GM18867 (cell line): ENCODE results near the gene ADCY2.

ENCODE experiments used
- ATAC-seq: cut with Tn5 transposase; IDR thresholded peaks from one replicate; pipeline ENCODE4 v1.9.1; 2021; ENCODE audit warnings: mild to moderate bottlenecking, moderate library complexity; ENCODE audit not compliant: unreplicated experiment

Gene ADCY2

DNA sequence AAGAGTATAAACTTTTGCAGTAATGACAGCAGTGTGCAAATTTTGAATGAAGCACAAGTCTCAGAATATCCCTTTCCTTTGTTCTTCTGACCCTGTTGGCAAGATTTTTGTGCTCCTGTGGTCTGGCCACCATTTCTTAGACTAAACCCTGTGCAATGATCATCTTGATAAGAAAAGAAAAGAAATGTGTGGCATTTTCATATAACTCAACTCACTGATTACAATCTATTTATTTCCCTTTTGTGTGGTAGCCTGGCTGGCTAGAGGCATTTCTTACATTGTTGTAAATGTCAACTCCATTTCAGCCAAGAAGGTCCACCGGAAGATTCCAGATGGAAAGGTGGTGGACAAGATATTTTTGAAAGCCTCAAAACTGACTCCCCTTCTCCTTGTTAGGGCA lies 41.9 kb downstream of the ADCY2 start:
- ATAC-seq = no peak

DNA sequence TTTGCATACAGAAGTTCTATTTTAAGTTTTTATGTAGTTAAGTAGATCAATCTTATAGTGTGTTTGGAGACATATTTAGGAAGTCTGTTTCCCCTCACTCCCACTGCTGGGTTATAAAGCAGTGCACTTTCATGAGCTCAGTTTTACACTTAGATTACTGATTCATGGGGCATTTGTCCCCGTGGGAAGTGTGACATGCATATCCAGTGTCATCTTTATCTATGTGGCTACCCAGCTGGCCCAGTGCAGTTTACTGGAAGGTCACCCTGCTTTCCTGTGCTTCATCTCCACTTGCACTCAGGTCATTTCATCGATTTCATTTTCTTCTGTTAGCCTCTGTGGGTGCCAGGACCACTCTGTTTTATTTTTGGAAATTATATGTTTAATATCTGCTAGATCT lies 49.1 kb downstream of the ADCY2 start:
- ATAC-seq = no peak

DNA sequence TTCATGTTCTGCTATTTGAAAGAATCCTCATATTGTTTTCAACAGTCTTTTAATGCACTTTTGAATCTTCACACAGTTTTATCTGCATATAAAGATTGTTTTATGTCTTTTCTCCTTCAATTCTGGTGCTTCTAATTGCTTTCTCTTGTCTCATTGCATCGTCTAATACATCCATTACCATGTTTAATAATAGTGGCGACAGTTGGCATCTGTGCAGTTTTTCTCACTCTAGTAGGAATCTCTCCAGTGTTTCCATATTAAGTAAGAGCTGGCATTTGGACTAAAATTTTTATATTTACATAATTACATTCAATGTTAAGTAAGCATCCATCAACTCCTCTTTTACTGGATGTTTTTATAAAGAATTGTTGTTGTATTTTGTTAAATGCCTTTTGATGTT lies 49.9 kb downstream of the ADCY2 start:
- ATAC-seq = no peak

DNA sequence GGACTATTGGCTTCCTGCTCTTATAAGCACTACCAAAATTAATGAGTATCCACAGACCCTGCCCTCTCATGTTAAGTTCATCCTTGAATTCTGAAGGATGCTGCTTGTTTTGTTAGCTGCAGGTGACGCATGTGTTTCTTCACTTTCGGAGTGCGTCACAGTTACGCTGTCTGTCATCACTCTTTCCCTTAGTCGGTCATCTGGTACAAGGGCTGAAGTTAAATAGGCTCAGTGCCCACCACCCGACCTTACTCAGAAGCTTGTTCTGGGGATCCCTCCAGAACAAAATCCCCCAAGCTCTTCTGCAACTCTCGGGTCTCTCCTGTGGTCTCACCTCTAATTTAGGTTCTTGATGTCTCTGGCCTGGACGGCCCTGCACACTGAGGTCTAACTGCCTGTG lies 51.0 kb downstream of the ADCY2 start:
- no peak for ATAC-seq

DNA sequence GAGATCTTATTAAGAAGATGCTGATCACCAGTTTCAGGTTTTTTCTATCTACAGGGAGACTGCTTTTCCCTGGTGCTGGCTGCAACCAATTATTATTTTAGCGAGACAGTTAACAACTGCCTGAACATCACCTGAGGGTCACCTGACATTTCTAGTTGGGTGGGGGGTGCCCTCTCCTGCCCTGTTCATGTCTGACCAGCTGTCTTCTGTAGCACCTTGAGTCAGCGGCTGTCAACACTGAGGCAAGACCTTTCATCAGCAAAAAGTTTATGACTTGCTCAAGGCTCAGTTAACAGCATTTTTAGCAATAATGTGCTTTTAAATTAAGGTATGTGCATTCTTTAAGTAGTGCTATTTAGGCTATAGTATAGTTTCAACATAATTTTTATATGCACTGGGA lies 58.0 kb downstream of the ADCY2 start:
- ATAC-seq = no peak

DNA sequence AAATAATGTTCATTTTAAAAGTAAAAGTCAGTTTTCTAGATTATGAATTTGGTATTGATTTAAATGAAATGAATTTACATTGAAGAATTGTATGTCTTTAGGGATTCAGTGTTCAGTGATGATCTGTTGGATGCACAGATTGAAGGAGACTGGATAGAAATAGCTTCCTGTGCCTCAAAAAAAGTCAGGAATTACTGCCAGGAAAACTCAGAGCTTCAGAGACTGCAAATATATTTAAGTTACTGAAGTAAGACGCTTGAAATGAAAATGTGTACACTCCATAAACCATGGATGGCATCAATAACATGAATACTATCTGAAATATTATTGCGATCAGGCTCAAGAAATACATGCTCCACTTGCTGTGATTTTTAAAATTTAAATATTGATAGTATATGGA lies 60.3 kb downstream of the ADCY2 start:
- ATAC-seq = no peak

DNA sequence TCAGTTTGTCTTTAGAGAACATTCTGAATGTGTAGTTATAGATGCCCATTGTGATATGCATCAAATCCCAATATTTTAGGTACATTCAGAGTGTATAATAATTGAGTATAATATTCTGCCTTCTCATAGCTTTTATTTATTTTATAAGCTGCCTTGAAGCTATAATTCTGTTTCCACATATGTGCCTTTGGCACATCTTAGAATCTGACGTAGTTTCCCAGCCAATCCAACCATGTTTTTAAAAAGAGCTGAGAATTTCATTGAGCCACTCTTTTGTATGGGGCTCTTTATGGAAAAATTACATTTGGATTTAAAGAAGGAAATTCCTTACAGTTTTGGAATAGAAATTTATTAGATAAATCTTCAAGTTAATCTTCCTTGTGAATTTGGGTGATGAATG lies 65.4 kb downstream of the ADCY2 start:
- ATAC-seq = no peak

DNA sequence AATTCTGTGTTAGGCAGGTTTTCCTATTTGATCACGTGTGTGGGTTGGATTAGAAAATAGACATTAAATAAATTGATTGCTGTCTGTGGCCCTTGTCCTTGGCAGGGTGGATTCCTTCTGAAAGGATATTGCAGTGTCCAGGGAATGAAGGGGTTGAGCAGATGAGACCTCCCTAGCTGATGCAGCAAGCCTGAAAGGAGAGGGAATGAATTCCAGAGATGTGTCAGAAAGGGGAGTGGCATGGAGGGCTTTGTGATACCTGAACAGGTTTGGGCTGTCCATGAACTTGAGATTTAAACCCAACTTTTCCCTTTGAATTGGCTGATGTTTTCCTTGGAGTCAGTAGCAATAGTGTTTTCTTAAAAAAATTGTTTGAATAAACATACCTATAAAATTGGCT lies 66.8 kb downstream of the ADCY2 start:
- no peak for ATAC-seq

DNA sequence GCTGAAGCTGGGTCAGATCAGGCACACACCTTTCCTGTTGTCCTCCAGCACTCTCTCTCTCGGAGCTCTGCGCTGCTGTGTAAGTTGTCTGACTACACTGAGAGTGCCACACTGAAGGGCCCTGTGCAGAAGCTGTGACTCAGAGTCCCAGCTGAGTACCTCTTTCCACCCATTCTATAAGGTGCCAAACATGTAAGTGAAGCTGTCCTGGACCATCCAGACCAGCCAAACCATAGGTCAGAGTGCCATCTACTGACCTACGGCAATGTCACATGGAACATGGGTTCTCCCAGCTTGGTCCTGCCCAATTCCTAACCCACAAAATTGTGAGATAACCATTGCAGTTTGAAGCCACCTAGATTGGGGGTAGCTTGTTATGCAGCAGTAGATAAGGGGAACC lies 68.2 kb downstream of the ADCY2 start:
- ATAC-seq = no peak

DNA sequence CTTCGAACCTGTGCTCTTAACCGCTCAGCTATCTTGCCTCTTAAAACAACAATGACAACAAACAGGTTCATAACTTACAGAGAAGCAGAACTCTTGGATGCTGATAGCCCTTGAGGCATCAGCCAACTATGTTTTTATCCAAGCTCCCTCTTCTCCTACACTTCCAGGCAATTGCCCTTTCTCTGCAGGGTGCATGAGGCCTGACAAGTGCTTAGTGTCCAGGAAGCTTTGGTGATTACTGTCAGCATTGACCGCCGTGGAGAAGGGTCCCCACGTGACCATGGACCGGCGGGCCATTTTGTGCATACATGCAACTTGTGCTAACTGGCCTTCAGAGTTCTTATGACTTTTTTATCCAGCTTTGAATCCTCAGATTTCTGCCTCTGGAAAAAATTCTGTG lies 71.2 kb downstream of the ADCY2 start:
- no peak for ATAC-seq

DNA sequence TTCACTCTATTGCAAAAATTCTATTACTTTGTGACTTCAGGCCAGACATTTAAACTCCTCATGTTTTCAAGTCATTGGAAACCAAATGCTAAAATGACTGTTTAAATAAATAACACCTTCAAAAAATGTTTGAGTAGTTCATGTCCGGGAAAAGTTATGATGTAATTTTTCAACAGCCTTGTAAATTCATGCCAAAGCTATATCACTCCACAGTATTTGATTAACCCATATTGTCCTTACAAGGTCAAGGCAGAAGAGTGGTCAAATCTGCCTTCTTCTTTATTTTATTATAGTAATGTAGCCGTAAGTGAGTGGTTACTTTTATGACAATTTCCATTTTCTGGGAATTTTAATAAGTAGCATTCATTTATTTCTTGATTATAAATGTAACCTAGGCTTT lies 72.8 kb downstream of the ADCY2 start:
- no peak for ATAC-seq

DNA sequence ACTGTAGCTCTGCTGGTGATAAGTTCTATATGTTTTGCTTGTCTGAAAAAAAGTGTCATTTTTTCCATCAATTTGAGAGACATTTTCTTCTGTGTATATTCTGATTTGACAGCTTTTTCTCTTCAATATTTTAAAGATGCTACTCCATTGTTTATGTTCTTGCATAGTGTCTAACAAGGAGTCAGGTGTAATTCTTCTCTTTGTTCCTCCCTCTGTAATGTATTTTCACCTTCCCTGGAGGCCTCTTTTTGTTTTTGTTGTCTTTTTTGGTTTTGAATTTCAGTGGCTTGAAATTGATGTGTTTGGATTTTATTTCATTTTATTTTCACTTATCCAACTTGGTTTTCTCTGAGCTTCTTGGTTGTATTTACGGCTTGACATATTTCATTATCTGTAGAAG lies 75.8 kb downstream of the ADCY2 start:
- ATAC-seq = no peak

DNA sequence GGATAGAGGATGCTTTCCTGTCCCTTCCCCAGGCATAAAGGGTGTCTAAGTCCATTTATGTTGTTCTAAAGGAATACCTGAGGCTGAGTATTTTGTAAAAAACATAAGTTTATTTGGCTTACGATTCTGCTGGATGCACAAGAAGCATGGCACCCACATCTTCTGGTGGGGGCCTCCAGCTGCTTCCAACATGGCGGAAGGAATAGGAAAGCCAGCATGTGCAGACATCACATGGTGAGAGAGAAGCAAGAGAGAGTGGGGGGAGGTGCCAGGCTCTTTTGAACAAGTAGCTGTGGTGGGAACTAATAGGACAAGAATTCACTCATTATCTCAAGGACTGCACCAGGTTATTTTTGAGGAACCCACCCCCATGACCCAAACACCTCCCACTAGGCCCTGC lies 77.2 kb downstream of the ADCY2 start:
- ATAC-seq = no peak

DNA sequence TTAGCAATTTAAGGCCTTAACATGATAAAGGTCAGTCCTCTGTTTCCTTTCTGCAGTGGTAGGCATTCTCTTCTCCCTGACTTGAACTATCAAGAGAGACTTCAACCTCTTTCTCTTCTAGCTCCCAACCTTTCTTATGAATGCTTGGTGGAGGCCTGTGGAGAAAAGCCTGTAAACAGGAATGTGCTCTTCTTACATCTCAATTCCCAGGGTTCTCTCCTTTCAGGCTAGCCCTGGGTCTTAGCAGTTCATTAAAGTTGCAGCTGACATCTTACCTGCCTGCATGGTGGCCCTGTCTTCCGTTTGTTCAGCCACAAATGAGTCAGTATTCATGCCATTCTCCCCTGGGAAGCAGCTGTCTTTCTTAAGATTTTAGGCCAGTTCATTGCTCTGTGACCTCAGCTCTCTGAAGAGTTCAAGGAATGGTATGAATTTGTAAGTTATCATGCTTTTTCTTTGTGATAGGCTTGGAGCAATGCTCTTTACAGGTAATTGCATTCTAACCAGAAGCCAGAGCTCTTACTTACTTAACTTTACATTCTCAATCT lies 77.8 kb downstream of the ADCY2 start:
- ATAC-seq = no peak

DNA sequence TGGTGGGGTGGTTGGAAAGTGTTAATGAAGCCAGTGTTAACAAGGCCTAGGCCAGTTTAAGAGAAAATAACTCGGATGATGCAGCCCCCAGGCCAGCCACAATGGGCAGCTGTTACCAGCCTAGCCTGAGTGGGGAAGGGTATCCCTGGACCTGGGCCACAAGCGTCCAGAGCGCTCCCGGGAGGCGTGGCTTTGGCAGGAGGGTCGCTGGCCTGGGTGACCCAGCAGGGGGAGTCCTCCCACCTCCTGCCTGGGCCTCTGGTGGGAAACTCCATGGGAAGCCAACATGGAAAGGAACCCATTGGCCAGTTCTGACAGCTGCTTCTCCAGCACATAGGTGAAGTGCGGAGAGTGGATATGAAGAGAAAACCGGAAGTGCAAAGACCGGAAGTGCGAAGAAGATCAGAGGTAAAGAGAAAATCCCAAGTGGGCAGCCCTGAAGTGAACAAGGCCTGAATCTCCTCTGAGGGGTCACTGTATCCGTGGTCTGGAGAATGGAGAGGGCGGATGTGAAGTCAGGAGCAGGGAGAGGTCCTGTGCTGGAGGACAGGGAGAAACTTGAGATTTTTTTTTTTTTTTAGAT lies 79.0 kb downstream of the ADCY2 start:
- ATAC-seq = no peak

DNA sequence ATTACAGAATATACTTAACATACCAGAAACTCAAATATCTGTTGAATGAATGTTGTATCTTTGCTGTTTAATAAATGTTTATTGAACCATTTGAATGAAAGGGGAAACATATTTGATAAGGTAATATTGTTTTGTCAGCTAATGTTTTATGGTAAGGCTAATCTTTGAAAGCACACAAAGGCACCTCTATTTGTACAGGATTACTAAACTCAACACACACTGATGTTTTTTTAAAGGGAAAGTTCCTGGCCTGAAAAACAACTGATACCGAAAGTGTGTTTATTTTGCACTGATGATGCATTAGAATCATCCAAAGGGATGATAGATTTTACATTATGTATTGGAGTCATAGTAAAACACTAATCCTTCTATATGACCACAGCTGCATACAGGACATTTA lies 82.5 kb downstream of the ADCY2 start:
- no peak for ATAC-seq

DNA sequence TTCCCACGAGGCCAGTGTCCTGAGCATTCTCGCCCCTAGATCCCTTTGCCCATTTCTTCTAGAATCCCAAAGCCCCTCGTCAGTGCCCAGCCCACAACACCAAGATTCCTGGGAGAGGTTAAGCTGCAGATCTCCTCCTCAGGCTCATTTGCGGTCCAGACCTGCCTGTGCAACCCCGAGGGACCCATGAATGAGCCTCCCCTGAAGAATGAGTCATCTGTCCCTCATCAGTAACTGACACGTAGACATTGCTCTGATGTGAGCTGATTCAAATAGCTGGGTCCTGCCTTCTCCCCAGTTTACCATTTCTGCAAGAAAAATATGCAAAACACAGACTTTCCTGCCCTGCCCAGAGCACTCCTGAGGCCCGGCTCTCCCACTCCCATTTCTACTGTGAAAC lies 92.8 kb downstream of the ADCY2 start:
- no peak for ATAC-seq

DNA sequence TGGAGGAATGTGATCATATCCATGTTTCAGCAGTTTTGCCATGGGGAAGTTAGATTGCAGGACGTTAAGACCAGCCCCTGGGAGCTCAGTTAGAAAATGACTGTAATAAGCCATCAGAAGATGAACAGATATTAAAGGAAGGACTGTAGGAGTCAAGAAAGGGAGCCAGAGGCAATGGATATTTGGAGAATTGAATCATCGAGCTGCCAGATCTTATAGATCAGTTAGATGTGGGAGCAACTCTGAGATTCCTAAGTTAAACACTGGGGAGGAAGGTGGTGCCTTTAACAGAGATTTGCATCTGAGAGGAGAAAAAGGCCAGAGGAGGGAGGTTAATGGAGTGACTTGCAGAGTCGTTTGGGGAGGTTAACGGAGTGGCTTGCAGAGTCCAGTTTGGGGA lies 96.4 kb downstream of the ADCY2 start:
- ATAC-seq = no peak

DNA sequence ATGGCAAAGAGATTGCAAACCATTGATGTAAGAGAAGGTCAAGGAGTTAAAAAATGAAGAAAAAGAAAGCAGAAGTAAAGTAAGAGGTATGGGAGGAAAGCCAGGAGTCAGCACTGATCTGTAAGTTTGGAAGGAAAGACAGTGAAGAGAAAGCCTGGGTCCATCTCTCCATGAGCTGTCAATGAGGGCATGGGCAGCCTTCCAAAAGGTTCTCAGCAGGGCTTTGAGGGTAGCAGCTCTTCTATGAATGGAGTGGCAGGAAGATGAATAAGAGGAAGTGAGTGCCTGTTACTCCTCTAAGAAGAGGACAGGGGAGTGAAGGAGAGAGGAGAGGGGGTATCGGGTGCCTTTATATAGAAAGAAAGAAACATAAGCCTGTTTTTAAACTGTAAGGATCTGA lies 97.1 kb downstream of the ADCY2 start:
- ATAC-seq = no peak

DNA sequence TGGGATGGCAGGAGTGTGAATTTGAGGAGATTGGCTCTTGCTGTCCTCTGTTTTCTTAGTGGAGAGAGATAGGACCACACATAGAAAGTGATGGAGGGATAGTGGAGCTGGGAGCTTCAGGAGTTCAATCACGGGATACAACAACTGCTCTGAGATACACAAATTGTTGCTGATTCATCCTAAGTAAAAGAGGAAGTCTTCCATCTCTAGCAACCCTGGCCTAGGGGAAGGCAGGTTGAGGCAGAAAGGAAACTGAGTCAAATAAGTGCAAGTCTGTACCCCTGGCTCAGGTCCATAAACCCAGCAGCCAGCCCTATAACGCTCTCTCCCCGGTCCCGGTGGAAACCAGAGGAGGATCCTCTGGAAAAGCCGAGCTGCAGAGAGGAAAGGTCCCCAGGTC lies 97.7 kb downstream of the ADCY2 start:
- no peak for ATAC-seq

DNA sequence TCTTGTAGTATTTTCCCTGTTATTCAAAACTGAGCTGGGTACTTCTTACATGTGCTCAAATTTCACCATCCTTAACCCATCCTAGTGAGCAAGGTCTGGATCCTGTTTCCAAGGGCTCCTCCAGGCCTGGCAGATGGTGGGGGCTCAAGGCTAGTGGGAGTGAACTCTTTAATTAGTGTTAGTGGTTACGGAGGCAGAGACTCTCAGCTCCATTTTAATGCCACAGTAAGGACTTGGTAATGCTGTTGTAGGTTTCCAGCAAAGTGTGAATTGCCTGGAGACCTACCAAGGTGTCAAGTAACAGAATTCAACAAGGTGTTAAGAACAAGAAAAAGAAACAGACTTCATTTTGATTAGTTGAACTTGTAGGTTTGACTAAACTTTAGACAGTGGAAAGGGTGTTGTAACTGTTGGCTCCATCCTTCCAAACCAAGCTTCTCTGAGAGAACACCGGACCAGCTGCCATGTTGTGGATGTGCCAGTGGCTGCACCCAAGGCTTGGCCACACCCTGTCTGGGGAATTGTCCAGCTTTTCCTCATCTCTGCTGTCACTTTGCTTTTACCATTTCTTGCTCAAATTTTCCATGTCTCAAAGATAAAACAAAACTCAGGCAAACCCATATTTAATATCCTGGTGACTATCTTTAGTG lies 98.7 kb downstream of the ADCY2 start:
- no peak for ATAC-seq

DNA sequence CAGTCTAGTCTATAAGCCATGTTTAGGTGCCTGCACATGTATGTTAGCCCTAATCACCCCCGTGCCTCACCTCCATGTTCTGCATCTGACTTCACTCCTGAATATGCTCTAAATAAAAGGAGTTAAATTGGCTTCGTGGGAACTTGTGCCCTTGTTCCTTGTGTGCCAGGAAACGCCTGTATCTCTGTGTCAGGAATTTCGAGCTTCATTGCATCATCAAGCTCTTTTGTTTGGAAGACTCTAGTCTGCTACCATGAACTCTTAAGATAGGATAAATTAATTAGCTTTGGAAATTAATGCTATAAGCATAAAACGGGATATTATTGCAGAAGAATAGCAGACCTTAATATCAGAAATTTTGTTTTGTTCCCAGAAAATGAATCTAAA lies 99.2 kb downstream of the ADCY2 start:
- ATAC-seq = no peak

DNA sequence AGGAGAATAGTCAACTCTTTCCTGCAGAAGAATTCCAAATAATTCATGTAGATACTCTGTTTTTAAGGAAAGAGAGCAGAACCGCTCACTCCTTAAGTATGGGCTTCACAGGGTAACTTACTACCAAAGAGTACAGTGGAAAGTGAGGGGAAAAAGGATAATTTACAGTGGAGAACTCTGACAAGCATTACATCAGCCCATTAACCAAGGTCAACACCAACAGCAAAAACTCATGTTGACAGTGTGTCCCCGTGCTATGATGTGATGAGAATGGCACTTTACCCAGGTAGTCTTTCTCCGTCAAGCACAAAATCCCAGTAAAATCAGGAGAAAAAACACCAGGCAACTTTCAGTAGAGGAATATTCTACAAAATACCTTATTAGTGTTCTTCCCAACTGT lies 104.3 kb downstream of the ADCY2 start:
- no peak for ATAC-seq
